Loucy (cell line): ENCODE results near the gene SCYGR8.

Experiments
- H2AFZ ChIP-seq: fragments of 200-600 bp; sonication (generic); 2 replicates; pipeline ENCODE4 v1.6.0; 2016; ENCODE audit warnings: antibody characterized with exemption, mild to moderate bottlenecking, low read length, moderate library complexity
- H3F3A ChIP-seq: fragments of 200-600 bp; 2 replicates; pipeline ENCODE4 v1.6.0; 2016; ENCODE audit warnings: antibody characterized with exemption, low read depth, mild to moderate bottlenecking
- H3K27me3 ChIP-seq: fragments of 200-600 bp; sonication (generic); 2 replicates; pipeline ENCODE4 v1.6.1; 2014; ENCODE audit warnings: low read length, mild to moderate bottlenecking; ENCODE audit not compliant: insufficient read depth, poor library complexity, severe bottlenecking
- H3K36me3 ChIP-seq: fragments of 200-600 bp; sonication (generic); 2 replicates; pipeline ENCODE4 v1.6.1; 2016; ENCODE audit warnings: low read length; ENCODE audit not compliant: insufficient read depth
- H3K4me1 ChIP-seq: fragments of 200-600 bp; sonication (generic); 2 replicates; pipeline ENCODE4 v1.5.1; 2014; ENCODE audit warnings: low read length, mild to moderate bottlenecking; ENCODE audit not compliant: insufficient read depth, poor library complexity, severe bottlenecking
- H3K4me2 ChIP-seq: fragments of 200-600 bp; sonication (generic); 2 replicates; pipeline ENCODE4 v1.6.0; 2014; ENCODE audit warnings: antibody characterized with exemption, low read length, low read depth, mild to moderate bottlenecking; ENCODE audit not compliant: poor library complexity, severe bottlenecking
- H3K4me3 ChIP-seq: fragments of 200-600 bp; sonication (generic); 2 replicates; pipeline ENCODE4 v1.5.1; 2014; ENCODE audit warnings: low read length, mild to moderate bottlenecking, mixed read lengths; ENCODE audit not compliant: poor library complexity, severe bottlenecking
- H3K79me2 ChIP-seq: fragments of 200-600 bp; sonication (generic); 2 replicates; pipeline ENCODE4 v1.6.1; 2014; ENCODE audit warnings: low read length; ENCODE audit not compliant: insufficient read depth
- H3K9ac ChIP-seq: fragments of 200-600 bp; sonication (generic); 2 replicates; pipeline ENCODE4 v1.6.0; 2014; ENCODE audit warnings: mild to moderate bottlenecking, low read depth, low read length, moderate library complexity; ENCODE audit not compliant: poor library complexity, severe bottlenecking
- H3K9me2 ChIP-seq: fragments of 200-600 bp; sonication (generic); replicated peaks from 2 replicates; pipeline ENCODE4 v1.6.1; 2016; ENCODE audit warnings: low read depth, low read length, mixed read lengths
- H3K9me3 ChIP-seq: fragments of 200-600 bp; sonication (generic); 2 replicates; pipeline ENCODE4 v1.6.1; 2014; ENCODE audit warnings: mild to moderate bottlenecking, antibody characterized with exemption, low read length, low read depth; ENCODE audit not compliant: insufficient read depth
- H4K20me1 ChIP-seq: fragments of 200-600 bp; sonication (generic); 2 replicates; pipeline ENCODE4 v1.6.0; 2014; ENCODE audit warnings: antibody characterized with exemption, low read length, mild to moderate bottlenecking; ENCODE audit not compliant: insufficient read depth, poor library complexity, severe bottlenecking
- CTCF ChIP-seq: fragments of 200-600 bp; sonication (generic); conservative IDR thresholded peaks from 2 replicates; pipeline ENCODE4 v1.5.1; 2014; ENCODE audit warnings: mild to moderate bottlenecking, antibody characterized with exemption, low read length
- EZH2phosphoT487 ChIP-seq: fragments of 200-600 bp; IDR thresholded peaks from 2 replicates; pipeline ENCODE4 v1.6.1; 2018; ENCODE audit warnings: antibody characterized with exemption, mild to moderate bottlenecking, moderate library complexity, borderline replicate concordance

The SCYGR8 gene

GRCh38 chr2:227766373-227766883 is 20.7 kb downstream of the SCYGR8 start:
- H3K27me3 ChIP-seq: no peaks in the 10 kb centered on the region
- TF ChIP-seq EZH2phosphoT487 (no peak), CTCF (peak; percentile 88)
- H4K20me1 ChIP-seq: no peaks in the 10 kb centered on the region
- no peak overlapping the region for H3K4me2 ChIP-seq
- H3K36me3 ChIP-seq: no peaks in the 10 kb centered on the region
- no peaks in the 10 kb centered on the region for H3K79me2 ChIP-seq
- no peaks in the 10 kb centered on the region for H3K9me3 ChIP-seq
- no peak overlapping the region for H3K4me3 ChIP-seq
- no peak overlapping the region for H3K9ac ChIP-seq
- H2AFZ ChIP-seq: 0 out of 2 replicates have a peak overlapping the region, but pooled peaks have one; percentile 60
- no peaks in the 10 kb centered on the region for H3K9me2 ChIP-seq
- no peaks in the 10 kb centered on the region for H3F3A ChIP-seq
- no peaks in the 10 kb centered on the region for H3K4me1 ChIP-seq

GRCh38 chr2:227767830-227768229 is 22.1 kb downstream of the SCYGR8 start:
- Histone ChIP-seq H2AFZ (no peak overlapping the region), H3K9me2 (no peaks in the 10 kb centered on the region), H3K4me1 (no peaks in the 10 kb centered on the region), H3K4me3 (no peak overlapping the region), H3K9ac (no peak overlapping the region), H3K36me3 (no peaks in the 10 kb centered on the region), H3K79me2 (no peaks in the 10 kb centered on the region), H3K4me2 (no peak overlapping the region), H3F3A (no peaks in the 10 kb centered on the region), H3K9me3 (no peaks in the 10 kb centered on the region), H3K27me3 (no peaks in the 10 kb centered on the region), H4K20me1 (no peaks in the 10 kb centered on the region)
- TF ChIP-seq CTCF (no peak), EZH2phosphoT487 (no peak)

- Histone ChIP-seq H3K4me2 (no peak overlapping the region), H3K9me2 (no peaks in the 10 kb centered on the region), H3K36me3 (no peaks in the 10 kb centered on the region), H3K4me3 (no peak overlapping the region), H4K20me1 (no peaks in the 10 kb centered on the region), H3K4me1 (no peaks in the 10 kb centered on the region), H2AFZ (no peak overlapping the region), H3K79me2 (no peaks in the 10 kb centered on the region), H3K9me3 (no peaks in the 10 kb centered on the region), H3K27me3 (no peaks in the 10 kb centered on the region), H3K9ac (no peak overlapping the region), H3F3A (no peaks in the 10 kb centered on the region)
- no peak for TF ChIP-seq CTCF
- TF ChIP-seq EZH2phosphoT487: no peak
Observed at GRCh38 chr2:227772197-227772661, 26.5 kb downstream of the SCYGR8 start.
